Measurements from ENCODE around the gene VASH1.

Gene VASH1

DNA sequence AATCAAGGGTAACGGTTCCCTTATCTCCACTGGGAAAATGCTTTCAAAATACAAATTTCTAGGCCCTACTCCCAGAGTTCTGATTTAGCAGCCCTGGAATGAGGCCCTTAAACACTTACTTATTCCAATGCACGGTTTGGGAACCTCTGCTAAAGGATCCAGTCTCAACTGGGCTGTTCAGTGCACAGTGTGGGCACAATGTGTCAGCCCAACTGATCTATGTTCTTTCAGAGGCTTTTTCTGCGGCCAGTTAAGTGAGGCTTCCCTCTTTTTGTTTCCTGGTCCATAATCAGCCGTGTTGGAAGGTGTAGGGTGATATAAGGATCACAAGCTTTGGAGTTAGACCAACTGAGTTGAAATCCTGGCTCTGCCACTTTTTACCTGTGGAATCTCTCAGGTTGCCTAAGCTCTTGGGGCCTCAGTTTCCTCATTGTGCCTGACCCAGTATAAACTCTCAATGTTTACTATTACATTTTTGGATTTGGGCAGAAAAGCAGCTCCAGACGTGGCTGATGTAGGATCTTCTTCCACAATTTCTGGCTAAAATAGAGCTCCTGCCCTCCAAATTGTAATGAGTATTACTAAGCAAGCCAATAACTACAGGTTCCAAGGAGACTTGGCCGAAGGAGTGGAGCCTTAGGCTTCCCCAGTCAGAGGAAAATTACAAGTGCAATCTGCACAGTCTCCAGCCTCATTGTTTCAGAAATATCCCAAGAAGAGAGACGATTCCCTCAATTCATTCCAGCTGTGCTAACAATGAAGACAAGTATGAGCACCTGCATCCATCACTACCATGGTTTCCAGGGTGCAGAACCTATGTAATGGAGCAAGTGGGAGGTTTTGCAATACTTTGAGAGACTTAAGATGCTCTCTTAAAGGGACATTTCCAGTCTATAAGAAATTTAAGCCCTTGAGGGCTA, 53.7 kb downstream of the VASH1 start:
- ATAC-seq (replicated peaks; ENCODE audit: extremely low read depth, poor library complexity, severe bottlenecking) (no peak), DNase-seq (ENCODE audit: low spot score in 2 of 2) (no peak)
- Mint-ChIP-seq H3K27me3 (no peaks in the 10 kb centered on the region), H3K36me3 (ENCODE audit: insufficient read depth) (peaks cover 13% of the 10 kb centered on the region), H3K4me3 (no peak overlapping the region), H3K9me3 (no peaks in the 10 kb centered on the region), H3K27ac (ENCODE audit: low read depth) (no peak overlapping the region), H3K4me1 (peaks cover 28% of the 10 kb centered on the region)

DNA sequence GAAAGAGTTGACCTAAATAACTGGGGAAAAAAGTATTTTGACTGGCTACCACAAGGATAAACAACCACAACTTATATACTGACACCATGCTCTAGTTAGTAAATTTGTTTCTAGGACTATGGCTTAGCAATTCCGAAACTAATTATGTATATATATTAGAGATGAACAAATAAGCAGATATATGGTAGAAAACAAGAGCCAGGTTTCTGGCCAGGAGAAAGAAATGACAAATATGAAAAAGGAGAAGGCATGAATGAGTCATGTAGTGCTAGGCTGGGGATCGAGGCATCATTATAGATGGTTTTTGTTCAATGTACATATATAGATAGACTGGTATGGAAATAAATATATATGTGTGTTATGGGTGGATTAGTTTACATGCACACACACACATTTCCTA, 59.4 kb downstream of the VASH1 start:
- Mint-ChIP-seq H3K36me3 (ENCODE audit: insufficient read depth) (no peaks in the 10 kb centered on the region), H3K9me3 (no peaks in the 10 kb centered on the region), H3K4me1 (no peaks in the 10 kb centered on the region), H3K27me3 (peaks cover 9% of the 10 kb centered on the region), H3K4me3 (no peak overlapping the region), H3K27ac (ENCODE audit: low read depth) (no peak overlapping the region)
- DNase-seq (ENCODE audit: low spot score in 2 of 2) (no peak), ATAC-seq (replicated peaks; ENCODE audit: extremely low read depth, poor library complexity, severe bottlenecking) (no peak)

DNA sequence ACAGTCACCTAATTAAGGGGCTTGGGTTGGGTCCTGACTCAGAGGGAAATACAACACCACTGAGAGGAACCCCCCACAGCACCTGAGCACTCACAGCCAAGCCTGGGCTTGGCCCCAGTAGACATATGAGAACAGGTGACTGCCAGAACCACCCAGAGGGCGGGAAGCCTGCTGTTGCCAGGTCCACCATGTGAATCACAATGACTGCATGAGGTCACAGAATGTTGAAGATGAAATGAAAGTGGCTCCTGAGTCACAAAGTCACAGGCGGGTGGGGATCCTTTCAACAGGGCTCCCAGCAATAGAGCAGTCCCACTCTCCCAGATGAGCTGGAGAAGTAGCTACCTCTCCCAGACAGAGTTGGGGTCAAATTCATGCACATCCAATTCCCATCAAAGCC, 64.9 kb downstream of the VASH1 start, which contains the start of gene LRRC74A:
Gene LRRC74A (plus strand): TSS at position 287 of the 400 bp plus-strand sequence. CDS start 290 bp downstream, outside the sequence.
- no peak for ATAC-seq (replicated peaks; ENCODE audit: extremely low read depth, poor library complexity, severe bottlenecking)

DNA sequence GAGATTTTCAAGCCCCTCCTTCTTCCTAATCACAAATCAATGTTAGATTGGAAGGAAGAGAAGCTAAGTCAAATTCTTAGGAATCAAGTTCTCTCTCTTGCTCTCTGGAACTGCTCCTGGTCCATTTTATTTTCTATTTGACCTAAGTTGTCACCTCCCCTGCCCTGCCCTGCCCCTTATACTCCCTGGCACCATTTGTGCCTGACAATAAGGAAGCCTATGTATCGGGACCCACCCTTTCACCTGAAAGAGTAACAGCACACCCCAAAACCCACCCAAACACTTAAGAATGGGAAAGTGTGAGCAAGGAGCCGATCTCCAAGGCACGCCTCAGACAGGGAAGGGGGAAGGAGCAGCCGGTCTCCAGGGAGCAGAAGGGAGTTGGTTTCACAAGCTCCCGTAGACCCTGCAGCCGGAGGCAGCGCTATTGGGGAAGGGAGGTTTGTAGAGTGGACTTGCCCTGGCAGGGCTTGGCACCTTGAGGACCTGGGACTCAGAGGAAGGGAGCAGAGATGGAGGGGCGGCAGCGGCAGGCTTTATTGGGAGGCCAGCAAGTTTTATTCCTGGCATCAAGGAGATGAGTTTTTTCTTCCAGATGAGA, 66.5 kb downstream of the VASH1 start:
- peaks cover 22% of the 10 kb centered on the region for H3K27me3 Mint-ChIP-seq
- no peaks in the 10 kb centered on the region for H3K4me1 Mint-ChIP-seq
- H3K36me3 Mint-ChIP-seq (ENCODE audit: insufficient read depth), result no peaks in the 10 kb centered on the region
- H3K27ac Mint-ChIP-seq (ENCODE audit: low read depth), result no peak overlapping the region
- no peak for ATAC-seq (replicated peaks; ENCODE audit: extremely low read depth, poor library complexity, severe bottlenecking)
- DNase-seq (ENCODE audit: low spot score in 2 of 2), result no peak
- no peaks in the 10 kb centered on the region for H3K9me3 Mint-ChIP-seq
- no peak overlapping the region for H3K4me3 Mint-ChIP-seq

More for the DNA sequence above, 64.9 kb downstream of the VASH1 start, which contains the start of gene LRRC74A:
- no peaks in the 10 kb centered on the region for H3K9me3 Mint-ChIP-seq
- H3K4me3 Mint-ChIP-seq, result no peak within 1 kb of the TSS
- H3K27me3 Mint-ChIP-seq, result peaks cover 18% of the 10 kb centered on the region
- H3K4me1 Mint-ChIP-seq, result no peaks in the 10 kb centered on the region
- H3K36me3 Mint-ChIP-seq (ENCODE audit: insufficient read depth), result no peaks in the 10 kb centered on the region
- no peak for DNase-seq (ENCODE audit: low spot score in 2 of 2)
- H3K27ac Mint-ChIP-seq (ENCODE audit: low read depth), result no peak within 1 kb of the TSS

DNA sequence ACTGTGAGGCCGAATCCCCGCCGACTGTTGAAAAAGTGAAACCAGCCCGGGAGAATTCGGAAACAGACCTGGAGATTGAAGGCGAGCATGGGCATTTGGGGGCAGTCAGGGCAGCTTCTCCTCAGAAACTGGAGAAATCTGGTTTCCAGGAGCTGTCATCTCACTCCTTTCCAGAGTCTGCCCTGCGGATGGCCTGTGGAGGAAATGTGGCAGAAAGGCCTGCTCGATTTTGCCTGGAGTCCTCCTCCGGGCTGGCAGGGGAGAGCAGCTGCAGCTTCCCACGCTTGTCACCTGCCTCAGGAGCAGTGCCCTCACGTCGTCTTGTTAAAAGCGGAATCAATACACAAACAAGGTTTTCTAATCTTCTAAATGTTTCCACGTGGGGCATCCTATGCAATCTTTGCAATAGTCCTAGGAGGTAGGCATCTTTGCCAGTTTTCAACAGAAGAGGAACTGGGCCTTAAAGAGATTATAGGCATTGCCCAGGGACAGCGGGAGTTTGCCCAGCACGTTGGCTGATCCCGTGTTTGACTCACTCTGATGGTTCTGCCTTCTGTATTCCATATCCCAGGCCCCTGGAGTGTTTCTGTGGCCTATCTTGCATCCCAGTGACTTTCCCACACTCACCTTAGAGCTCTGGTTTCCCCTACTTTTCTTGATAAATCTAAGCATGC, 67.2 kb downstream of the VASH1 start:
- no peak overlapping the region for H3K27ac Mint-ChIP-seq (ENCODE audit: low read depth)
- DNase-seq (ENCODE audit: low spot score in 2 of 2) (no peak), ATAC-seq (replicated peaks; ENCODE audit: extremely low read depth, poor library complexity, severe bottlenecking) (no peak)
- no peaks in the 10 kb centered on the region for H3K36me3 Mint-ChIP-seq (ENCODE audit: insufficient read depth)
- H3K27me3 Mint-ChIP-seq, result peaks cover 16% of the 10 kb centered on the region
- no peaks in the 10 kb centered on the region for H3K4me1 Mint-ChIP-seq
- H3K4me3 Mint-ChIP-seq, result no peak overlapping the region
- no peaks in the 10 kb centered on the region for H3K9me3 Mint-ChIP-seq

DNA sequence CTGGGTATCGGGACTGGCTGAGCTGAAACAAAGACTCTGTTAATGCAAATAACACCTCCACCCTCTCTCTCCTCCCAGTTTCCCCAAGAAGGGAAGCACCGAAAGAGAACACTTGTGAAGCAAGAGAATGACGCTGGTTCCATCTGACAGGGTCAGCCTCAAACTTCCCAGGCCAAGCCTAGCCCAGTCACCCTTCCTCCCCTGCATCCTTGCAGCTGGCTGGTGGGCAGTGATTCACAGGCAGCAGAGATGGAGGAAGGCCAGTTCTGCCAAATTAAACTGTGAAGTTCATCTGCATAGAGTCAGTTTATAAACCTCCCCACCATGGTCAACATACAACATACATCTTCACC, 67.7 kb downstream of the VASH1 start:
- Mint-ChIP-seq H3K4me1 (no peaks in the 10 kb centered on the region), H3K27ac (ENCODE audit: low read depth) (no peak overlapping the region), H3K27me3 (peaks cover 17% of the 10 kb centered on the region), H3K9me3 (no peaks in the 10 kb centered on the region), H3K4me3 (no peak overlapping the region), H3K36me3 (ENCODE audit: insufficient read depth) (no peaks in the 10 kb centered on the region)
- DNase-seq (ENCODE audit: low spot score in 2 of 2) (no peak), ATAC-seq (replicated peaks; ENCODE audit: extremely low read depth, poor library complexity, severe bottlenecking) (no peak)

DNA sequence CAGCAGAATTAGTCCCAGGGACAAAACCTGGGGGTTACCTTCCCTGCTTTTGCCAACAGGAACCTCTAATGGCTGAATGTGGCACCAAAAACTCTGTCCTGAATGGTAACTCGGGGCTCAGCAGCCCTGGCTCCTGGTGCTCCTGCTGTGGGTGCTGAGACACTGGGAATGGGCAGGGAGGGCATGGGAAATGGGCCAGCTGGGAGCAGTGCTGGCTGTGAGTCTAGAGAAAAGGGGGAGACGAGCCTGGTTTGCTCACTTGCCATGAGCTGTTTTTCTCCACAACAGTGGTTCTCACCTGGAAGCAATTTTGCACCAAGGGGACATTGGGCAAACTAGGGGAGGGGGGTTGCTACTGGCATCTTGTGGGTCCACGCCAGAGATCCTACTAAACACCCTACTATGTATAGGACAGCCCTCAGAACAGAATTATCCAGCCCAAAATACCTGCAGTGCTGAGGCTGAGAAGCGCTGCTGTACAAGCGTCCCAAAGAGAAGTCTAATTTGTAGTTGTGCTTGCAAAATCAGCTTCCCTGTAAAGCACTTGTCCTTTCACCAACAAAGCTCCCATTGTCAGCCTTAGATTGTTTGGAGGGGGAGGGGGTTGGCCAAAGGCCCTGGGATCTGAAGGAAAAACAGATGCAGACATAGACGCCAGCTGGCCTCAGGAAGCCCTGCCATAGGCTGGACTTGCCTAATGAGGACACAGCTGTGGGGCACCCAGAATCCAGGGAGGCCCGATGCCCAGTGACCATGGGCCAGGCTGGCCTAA, 68.6 kb downstream of the VASH1 start:
- Mint-ChIP-seq H3K27ac (ENCODE audit: low read depth) (no peak overlapping the region), H3K9me3 (no peaks in the 10 kb centered on the region), H3K36me3 (ENCODE audit: insufficient read depth) (no peaks in the 10 kb centered on the region), H3K27me3 (peaks cover 25% of the 10 kb centered on the region), H3K4me3 (no peak overlapping the region), H3K4me1 (no peaks in the 10 kb centered on the region)
- DNase-seq (ENCODE audit: low spot score in 2 of 2) (no peak), ATAC-seq (replicated peaks; ENCODE audit: extremely low read depth, poor library complexity, severe bottlenecking) (no peak)

DNA sequence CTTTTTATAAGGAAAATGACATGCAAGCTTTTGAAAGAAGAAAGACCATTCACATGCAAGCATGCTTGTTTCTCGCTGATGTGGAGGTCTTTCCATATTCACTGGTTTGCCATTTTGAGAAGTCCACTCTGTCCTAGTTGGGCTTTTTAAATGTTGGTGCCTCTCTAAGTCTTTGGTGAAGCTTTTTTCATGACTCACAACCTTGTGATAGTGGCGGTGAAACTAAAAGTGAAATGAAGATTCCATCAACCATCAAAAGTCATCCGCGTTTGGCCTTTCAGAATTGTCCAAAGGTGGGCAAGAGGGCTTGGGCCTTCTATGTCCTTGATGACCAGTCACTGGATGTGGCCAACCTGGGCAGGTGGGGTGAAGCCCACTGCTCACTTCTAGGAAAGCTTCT, 69.3 kb downstream of the VASH1 start:
- Mint-ChIP-seq H3K4me3 (no peak overlapping the region), H3K9me3 (no peaks in the 10 kb centered on the region), H3K27ac (ENCODE audit: low read depth) (no peak overlapping the region), H3K4me1 (no peaks in the 10 kb centered on the region), H3K36me3 (ENCODE audit: insufficient read depth) (no peaks in the 10 kb centered on the region), H3K27me3 (peaks cover 28% of the 10 kb centered on the region)
- ATAC-seq (replicated peaks; ENCODE audit: extremely low read depth, poor library complexity, severe bottlenecking) (no peak), DNase-seq (ENCODE audit: low spot score in 2 of 2) (no peak)

DNA sequence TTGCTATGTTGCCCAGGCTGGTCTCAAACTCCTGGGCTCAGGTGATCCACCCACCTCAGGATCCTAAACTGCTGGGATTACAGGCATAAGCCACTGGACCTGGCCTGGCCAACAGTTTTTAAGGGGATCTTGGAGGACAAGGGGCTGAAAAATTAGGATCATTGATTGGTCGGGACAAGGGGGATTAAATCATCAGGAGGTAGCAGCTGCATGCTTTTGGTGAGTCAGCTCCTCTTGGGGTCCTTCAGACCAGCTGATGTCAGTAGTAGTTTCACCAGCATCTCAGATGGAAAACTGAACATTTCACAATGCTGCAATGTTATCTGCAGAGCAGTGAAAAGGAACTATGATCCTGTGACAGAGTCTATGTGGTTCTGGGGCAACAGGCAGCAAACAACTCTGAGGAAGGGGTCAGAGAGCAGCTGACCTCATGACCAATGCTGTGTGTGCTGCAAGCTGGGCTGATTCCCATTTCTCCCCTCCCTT, 71.3 kb downstream of the VASH1 start:
- no peak overlapping the region for H3K4me3 Mint-ChIP-seq
- no peaks in the 10 kb centered on the region for H3K9me3 Mint-ChIP-seq
- H3K4me1 Mint-ChIP-seq, result no peaks in the 10 kb centered on the region
- no peaks in the 10 kb centered on the region for H3K36me3 Mint-ChIP-seq (ENCODE audit: insufficient read depth)
- ATAC-seq (replicated peaks; ENCODE audit: extremely low read depth, poor library complexity, severe bottlenecking) (no peak), DNase-seq (ENCODE audit: low spot score in 2 of 2) (no peak)
- peaks cover 37% of the 10 kb centered on the region for H3K27me3 Mint-ChIP-seq
- no peak overlapping the region for H3K27ac Mint-ChIP-seq (ENCODE audit: low read depth)
